Measurements from ENCODE around the gene VAMP2. TPM values are rescaled to one million over a fixed set of nuclear protein-coding genes. Genes with fewer than 3 reads are reported as not detected.

Gene VAMP2
- total RNA-seq, 4 donors from 2014 or later: 16.8 to 42.1 (median 21.2) TPM

- TF ChIP-seq CTCF (IDR thresholded peaks at IDR 0.05): no peak
- no peak for ATAC-seq (ENCODE audit: low FRiP score)
- no peak for DNase-seq (ENCODE audit: low spot score)
These were observed 13.1 kb downstream of the VAMP2 start for GRCh38 chr17:8149419-8150193.

- TF ChIP-seq CTCF (IDR thresholded peaks at IDR 0.05): no peak
- no peak for ATAC-seq (ENCODE audit: low FRiP score)
- DNase-seq (ENCODE audit: low spot score): no peak
These were observed 14.2 kb downstream of the VAMP2 start for GRCh38 chr17:8148560-8148959.

- TF ChIP-seq CTCF (IDR thresholded peaks at IDR 0.05): no peak
- no peak for DNase-seq (ENCODE audit: low spot score)
- no peak for ATAC-seq (ENCODE audit: low FRiP score)
These were observed 14.8 kb downstream of the VAMP2 start for GRCh38 chr17:8147805-8148404.

GRCh38 chr17:8147141-8147804 is 15.5 kb downstream of the VAMP2 start:
- DNase-seq (ENCODE audit: low spot score): no peak

GRCh38 chr17:8146381-8147140 is 16.2 kb downstream of the VAMP2 start:
- ATAC-seq (ENCODE audit: low FRiP score) (no peak), DNase-seq (ENCODE audit: low spot score) (no peak)
- no peak for TF ChIP-seq CTCF (IDR thresholded peaks at IDR 0.05)

More at GRCh38 chr17:8147141-8147804, 15.5 kb downstream of the VAMP2 start:
- TF ChIP-seq CTCF (IDR thresholded peaks at IDR 0.05): no peak
- ATAC-seq (ENCODE audit: low FRiP score): no peak

GRCh38 chr17:8145811-8146210 is 16.9 kb downstream of the VAMP2 start:
- DNase-seq (ENCODE audit: low spot score) (no peak), ATAC-seq (ENCODE audit: low FRiP score) (no peak)
- no peak for TF ChIP-seq CTCF (IDR thresholded peaks at IDR 0.05)

All from omental fat pad (tissue), 4 donors.